ENCODE results near the gene APOL6. TPM values are rescaled to one million over a fixed set of nuclear protein-coding genes. Genes with fewer than 3 reads are reported as not detected.

Gene APOL6
- total and polyA plus RNA-seq, 2 donors (not counting 1 experiment from before 2014, with no cell fraction given), result 18.7 to 58.3 TPM

DNA sequence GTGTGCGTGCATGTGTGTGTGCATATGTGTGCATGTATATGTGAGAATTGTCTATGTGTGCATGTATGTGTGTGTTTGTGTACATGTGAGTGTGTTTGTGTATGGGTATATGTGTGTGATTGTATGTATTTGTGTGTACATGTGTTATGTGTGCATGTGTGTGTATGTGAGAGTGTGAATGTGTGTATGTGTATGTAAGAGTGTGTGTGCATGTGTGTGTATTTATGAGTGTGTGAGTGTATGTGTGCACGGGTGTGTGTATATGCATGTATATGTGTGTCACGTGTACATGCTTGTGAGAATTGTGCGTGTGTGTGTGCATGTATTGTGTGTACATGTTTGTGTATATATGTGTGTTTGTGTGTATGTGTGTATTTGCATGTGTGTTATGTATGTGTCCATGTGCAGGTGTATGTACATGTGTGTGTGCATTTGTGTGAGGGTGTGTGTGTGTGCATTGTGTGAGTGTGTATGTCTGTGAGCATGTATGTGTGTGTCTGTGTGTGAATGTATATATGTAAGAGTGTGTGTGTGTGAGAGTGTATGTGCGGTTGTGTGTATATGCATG lies 47.1 kb upstream of the APOL6 start:
- no peak overlapping the region for H3K4me3 ChIP-seq (replicated peaks in 1 of 4; ENCODE audit: control extremely low read depth in 1 of 4, insufficient read depth in 1 of 4, low read depth in 3 of 4, low read length in 4 of 4)

DNA sequence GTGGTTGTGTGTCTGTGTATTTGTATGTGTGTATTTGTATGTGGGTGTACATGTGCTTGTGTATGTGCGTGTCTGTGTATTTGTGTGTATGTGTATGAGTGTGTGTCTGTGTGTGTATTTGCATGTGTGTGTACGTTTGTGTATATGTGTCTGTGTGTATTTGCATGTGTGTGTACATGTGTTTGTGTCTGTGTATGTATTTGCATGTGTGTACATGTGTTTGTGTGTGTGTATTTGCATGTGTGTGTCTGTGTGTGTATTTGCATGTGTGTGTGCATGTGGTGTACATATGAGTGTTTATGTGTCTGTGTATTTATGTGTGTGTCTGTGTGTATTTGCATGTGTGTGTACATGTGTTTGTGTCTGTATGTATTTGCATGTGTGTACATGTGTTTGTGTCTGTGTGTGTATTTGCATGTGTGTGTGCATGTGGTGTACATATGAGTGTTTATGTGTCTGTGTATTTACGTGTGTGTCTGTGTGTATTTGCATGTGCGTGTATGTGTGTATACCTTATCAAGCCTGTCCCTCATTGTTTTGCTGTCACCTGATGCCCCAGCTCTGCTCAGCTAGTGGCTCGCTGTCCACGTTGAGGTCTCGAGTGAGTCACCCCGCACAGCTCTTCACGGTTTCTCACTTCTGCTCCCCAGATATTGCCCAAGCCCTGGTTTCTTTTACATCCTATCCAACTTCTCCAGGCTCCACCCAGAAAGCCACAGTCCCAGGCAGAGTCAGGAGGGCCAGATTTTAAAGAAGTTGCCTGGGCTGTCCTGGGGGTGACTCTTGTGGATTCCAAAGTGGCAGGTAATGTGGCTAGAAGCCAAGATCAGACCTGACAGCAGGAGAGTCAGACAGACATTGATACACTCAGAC lies 46.3 kb upstream of the APOL6 start:
- no peaks in the 10 kb centered on the region for H3K79me2 ChIP-seq (ENCODE audit: control insufficient read depth, insufficient read depth, low read length)
- H3K9ac ChIP-seq (ENCODE audit: insufficient read depth, low read length), result no peak overlapping the region
- no peak overlapping the region for H3K27ac ChIP-seq (ENCODE audit: insufficient read depth, low read length)
- no peak overlapping the region for H3K4me2 ChIP-seq (ENCODE audit: extremely low read depth, insufficient read depth, low read length)
- peaks cover 8% of the 10 kb centered on the region for H3K27me3 ChIP-seq (ENCODE audit: control insufficient read depth, insufficient read depth, low read length)
- H3K9me3 ChIP-seq (ENCODE audit: control insufficient read depth, insufficient read depth, low read depth, low read length), result no peaks in the 10 kb centered on the region
- H4K20me1 ChIP-seq (ENCODE audit: control insufficient read depth, extremely low read depth, insufficient read depth, low read length), result no peaks in the 10 kb centered on the region
- H2AFZ ChIP-seq (ENCODE audit: low read length), result no peak overlapping the region
- H3K4me3 ChIP-seq (replicated peaks in 1 of 4; ENCODE audit: control extremely low read depth in 1 of 4, insufficient read depth in 1 of 4, low read depth in 3 of 4, low read length in 4 of 4), result no peak overlapping the region
- DNase-seq (ENCODE audit: low read depth in 2 of 2), result peak; percentile 67 to 77
- TF ChIP-seq EZH2 (IDR thresholded peaks at IDR 0.05; ENCODE audit: low read length, missing control alignments), result no peak
- TF ChIP-seq CTCF (conservative IDR thresholded peaks at IDR 0.05 in 1 of 2, IDR thresholded peaks at IDR 0.05 in 1 of 2; ENCODE audit: low read depth in 1 of 2, low read length in 2 of 2), result no peak
- no peaks in the 10 kb centered on the region for H3K4me1 ChIP-seq (ENCODE audit: control insufficient read depth, extremely low read depth, insufficient read depth, low read length)
- no peaks in the 10 kb centered on the region for H3K36me3 ChIP-seq (ENCODE audit: control insufficient read depth, insufficient read depth, low read length)

More for the DNA sequence above, 47.1 kb upstream of the APOL6 start:
- no peaks in the 10 kb centered on the region for H3K36me3 ChIP-seq (ENCODE audit: control insufficient read depth, insufficient read depth, low read length)
- H3K27ac ChIP-seq (ENCODE audit: insufficient read depth, low read length), result no peak overlapping the region
- DNase-seq (ENCODE audit: low read depth in 2 of 2), result no peak
- H3K27me3 ChIP-seq (ENCODE audit: control insufficient read depth, insufficient read depth, low read length), result peaks cover 5% of the 10 kb centered on the region
- no peak for TF ChIP-seq CTCF (conservative IDR thresholded peaks at IDR 0.05 in 1 of 2, IDR thresholded peaks at IDR 0.05 in 1 of 2; ENCODE audit: low read depth in 1 of 2, low read length in 2 of 2)
- no peak for TF ChIP-seq EZH2 (IDR thresholded peaks at IDR 0.05; ENCODE audit: low read length, missing control alignments)
- no peaks in the 10 kb centered on the region for H3K4me1 ChIP-seq (ENCODE audit: control insufficient read depth, extremely low read depth, insufficient read depth, low read length)
- H2AFZ ChIP-seq (ENCODE audit: low read length), result no peak overlapping the region
- no peaks in the 10 kb centered on the region for H3K79me2 ChIP-seq (ENCODE audit: control insufficient read depth, insufficient read depth, low read length)
- H4K20me1 ChIP-seq (ENCODE audit: control insufficient read depth, extremely low read depth, insufficient read depth, low read length), result no peaks in the 10 kb centered on the region
- H3K9ac ChIP-seq (ENCODE audit: insufficient read depth, low read length), result no peak overlapping the region
- no peak overlapping the region for H3K4me2 ChIP-seq (ENCODE audit: extremely low read depth, insufficient read depth, low read length)
- H3K9me3 ChIP-seq (ENCODE audit: control insufficient read depth, insufficient read depth, low read depth, low read length), result no peaks in the 10 kb centered on the region

DNA sequence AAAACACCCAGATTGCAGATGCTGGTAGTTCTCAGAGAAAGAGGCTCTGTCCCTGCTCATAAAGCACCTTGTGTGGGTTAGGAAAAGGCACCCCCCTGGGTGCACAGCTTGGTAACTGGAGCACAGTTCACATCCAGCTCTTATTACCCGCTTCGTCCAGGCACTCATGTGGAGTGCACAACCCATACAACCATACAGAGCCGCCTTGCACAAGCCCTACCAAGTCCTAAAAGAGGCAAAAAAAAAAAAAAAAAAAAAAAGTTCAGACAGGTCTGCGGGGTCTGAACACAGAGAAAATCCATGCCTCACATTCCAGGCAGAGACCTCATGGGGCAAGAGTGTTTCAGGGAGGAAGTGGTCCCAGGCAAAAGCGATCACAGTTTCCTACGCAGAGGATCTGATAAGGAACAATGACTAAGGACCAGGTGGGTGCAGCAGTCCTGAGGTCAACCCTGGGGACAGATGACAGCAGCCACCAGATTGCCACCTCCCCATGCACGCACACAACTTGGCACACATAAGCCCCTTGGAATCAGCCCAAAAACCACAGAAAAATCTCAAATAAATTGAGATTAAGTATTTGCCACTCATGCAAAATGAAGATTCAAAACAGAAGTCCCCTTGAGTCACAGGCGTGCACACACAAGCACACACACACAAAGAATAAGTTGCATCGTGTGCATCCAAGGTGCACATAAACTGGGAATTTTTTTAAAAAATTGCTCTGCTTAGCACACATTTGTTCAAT lies 43.5 kb upstream of the APOL6 start:
- Histone ChIP-seq H4K20me1 (ENCODE audit: control insufficient read depth, extremely low read depth, insufficient read depth, low read length) (no peaks in the 10 kb centered on the region), H3K9ac (ENCODE audit: insufficient read depth, low read length) (no peak overlapping the region), H2AFZ (ENCODE audit: low read length) (no peak overlapping the region), H3K9me3 (ENCODE audit: control insufficient read depth, insufficient read depth, low read depth, low read length) (no peaks in the 10 kb centered on the region), H3K4me3 (replicated peaks in 1 of 4; ENCODE audit: control extremely low read depth in 1 of 4, insufficient read depth in 1 of 4, low read depth in 3 of 4, low read length in 4 of 4) (no peak overlapping the region), H3K4me1 (ENCODE audit: control insufficient read depth, extremely low read depth, insufficient read depth, low read length) (no peaks in the 10 kb centered on the region), H3K36me3 (ENCODE audit: control insufficient read depth, insufficient read depth, low read length) (no peaks in the 10 kb centered on the region), H3K4me2 (ENCODE audit: extremely low read depth, insufficient read depth, low read length) (no peak overlapping the region), H3K27me3 (ENCODE audit: control insufficient read depth, insufficient read depth, low read length) (peaks cover 23% of the 10 kb centered on the region), H3K79me2 (ENCODE audit: control insufficient read depth, insufficient read depth, low read length) (no peaks in the 10 kb centered on the region), H3K27ac (ENCODE audit: insufficient read depth, low read length) (no peak overlapping the region)
- peak in 1 of 2 donors; percentile 74 for DNase-seq (ENCODE audit: low read depth in 2 of 2)
- TF ChIP-seq EZH2 (IDR thresholded peaks at IDR 0.05; ENCODE audit: low read length, missing control alignments) (no peak), CTCF (conservative IDR thresholded peaks at IDR 0.05 in 1 of 2, IDR thresholded peaks at IDR 0.05 in 1 of 2; ENCODE audit: low read depth in 1 of 2, low read length in 2 of 2) (no peak)

Measured in fibroblast of lung (primary cell).